GM21786 (cell line): ENCODE data around the gene DNAJC5G.
"Not testable (repeated sequence)": the region's sequence is repeated elsewhere in the genome, so short reads cannot be mapped to it uniquely, and the experiment has no call there.

Experiments
- ATAC-seq: cut with Tn5 transposase; IDR thresholded peaks from one replicate; pipeline ENCODE4 v1.9.1; 2021; ENCODE audit not compliant: unreplicated experiment

DNAJC5G gene

DNA sequence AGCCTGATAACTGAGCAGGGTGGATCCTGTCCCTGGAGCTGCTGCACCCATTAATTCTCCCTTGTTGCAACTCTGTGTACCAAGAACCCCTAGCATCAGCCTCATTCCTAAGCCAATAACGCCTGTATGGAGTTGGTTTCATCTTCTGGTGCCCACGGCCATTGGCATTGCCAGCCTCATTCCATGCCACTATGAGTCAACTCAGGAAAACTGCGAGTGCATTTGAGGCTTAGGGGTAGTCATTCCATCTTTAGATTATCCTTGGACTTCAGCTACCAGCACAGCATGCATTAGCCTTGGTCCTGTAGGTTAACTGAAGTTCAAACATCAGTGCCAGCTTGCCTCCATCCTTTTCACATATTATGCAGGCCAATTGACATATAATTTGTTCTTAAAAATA is 5.6 kb downstream of the DNAJC5G start:
- no peak for ATAC-seq

GRCh38 chr2:27281442-27281841 is 6.2 kb downstream of the DNAJC5G start:
- ATAC-seq = no peak

DNA sequence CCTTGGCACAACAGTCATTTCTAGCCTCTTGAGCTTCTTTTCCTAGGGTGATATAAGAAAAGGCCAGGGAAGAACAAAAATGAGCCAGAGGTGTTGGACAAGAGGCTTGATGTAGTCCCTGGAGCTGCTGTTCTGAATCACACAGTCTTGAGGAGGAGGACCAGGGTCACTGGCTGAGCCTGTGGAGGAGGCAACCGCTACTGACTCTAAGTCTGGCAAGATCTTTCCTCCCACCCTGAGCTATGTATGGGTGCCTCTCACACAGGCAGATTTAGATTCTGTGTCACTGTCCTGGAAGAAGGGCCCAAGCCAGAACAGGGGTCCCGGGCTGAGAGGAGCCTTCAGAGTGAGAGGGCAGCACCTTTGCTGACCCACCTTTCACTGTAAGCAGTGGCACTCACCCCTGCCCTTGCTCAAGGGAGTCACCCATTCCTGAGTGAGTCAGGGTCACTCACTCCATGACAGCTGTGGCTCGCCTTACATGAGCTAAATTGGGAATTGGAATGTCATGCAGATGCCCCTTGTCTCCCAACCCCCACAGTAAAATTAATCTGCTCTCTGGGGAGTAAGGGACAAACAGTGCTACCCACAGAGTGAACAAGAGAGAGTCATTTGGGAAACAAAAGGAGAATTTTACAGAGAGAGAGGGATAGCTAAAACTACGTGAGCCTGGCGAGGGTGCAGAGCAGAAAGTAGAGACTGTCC is 6.8 kb downstream of the DNAJC5G start, which contains the start of gene TRIM54:
Gene TRIM54 (plus strand): TSS at position 575 of the 705 bp plus-strand sequence. CDS start 303 bp downstream, outside the sequence.
- no peak for ATAC-seq

DNA sequence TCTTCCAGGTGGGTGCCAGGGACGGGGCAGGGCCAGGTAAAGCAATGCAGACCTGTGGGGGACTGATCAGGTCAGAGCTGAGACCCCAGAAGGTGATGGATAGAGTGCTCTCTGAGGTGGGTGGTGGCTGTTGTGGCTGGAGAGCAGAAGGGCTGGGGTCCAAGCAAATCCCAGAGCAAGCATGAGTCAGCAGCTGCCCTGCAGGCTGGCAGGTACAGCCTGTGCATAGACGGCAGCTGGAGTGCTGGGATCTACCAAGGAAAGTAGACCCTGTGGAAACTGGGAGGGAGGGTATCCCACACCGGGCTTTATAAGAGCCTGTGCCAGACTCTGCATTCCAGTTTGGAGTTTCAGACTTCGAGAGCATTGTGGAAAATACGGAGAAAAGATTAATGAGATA is 7.7 kb downstream of the DNAJC5G start:
- ATAC-seq = no peak

- ATAC-seq = no peak
These were observed 9.8 kb downstream of the DNAJC5G start for GRCh38 chr2:27284996-27285395.

DNA sequence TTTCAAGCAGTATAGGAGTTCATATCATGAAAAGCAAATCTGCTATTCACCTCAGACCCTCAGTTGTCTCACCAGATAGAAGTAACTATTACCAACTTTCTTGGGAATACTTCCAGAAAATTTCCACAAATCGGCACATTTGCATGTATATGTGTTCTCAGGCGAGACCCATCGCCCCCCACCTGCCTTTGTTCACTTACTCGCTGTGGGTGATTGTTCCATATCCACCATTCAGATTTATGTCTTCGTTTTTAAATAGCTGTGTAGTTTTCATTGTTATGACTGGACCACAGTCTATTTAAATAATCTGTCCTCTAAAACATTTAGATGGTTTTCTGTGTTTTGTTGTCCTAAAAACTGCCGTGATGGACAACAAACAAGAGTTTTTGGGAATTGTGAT is 10.2 kb downstream of the DNAJC5G start:
- ATAC-seq = no peak

DNA sequence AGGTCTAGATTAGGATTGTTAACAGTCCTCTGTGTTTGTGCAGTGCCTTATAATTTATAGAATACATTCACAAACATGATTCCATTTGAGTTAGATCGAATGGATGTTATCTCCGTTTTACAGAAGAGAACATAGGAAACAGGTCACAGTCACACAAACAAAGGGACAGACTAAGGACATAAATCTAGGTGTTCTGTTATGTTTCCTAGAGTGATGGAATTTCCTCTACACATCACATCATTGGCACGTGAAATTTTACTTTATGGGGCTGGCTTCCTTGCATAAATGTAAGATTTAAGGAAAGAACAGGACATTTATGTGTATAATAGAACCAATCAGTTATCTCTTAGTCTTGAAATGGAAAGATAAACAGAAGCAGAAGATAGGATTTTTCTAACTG is 13.4 kb downstream of the DNAJC5G start:
- no peak for ATAC-seq

GRCh38 chr2:27290549-27290948 is 15.3 kb downstream of the DNAJC5G start:
- ATAC-seq = no peak

DNA sequence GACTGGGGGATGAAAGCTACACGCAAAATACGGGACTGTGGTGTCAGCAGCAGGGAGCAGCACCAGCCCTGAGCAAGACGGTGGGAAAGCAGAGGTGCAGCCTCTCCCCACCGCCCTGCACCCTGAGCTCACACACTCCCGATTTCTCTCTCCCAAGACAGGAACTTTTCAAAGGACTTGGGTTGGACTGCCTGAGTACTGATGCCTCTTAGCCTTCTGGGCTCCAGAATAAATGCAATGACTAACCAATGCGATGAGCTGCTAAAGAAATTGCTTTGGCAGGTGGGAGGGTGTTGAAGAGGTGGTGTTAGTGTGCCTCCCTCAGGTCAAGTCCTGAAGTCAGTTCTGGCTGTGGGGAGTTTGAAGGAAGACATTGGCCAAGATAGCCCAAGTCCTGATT is 16.6 kb downstream of the DNAJC5G start:
- no peak for ATAC-seq

- ATAC-seq = no peak
These were observed 19.7 kb downstream of the DNAJC5G start for GRCh38 chr2:27294928-27295327.

DNA sequence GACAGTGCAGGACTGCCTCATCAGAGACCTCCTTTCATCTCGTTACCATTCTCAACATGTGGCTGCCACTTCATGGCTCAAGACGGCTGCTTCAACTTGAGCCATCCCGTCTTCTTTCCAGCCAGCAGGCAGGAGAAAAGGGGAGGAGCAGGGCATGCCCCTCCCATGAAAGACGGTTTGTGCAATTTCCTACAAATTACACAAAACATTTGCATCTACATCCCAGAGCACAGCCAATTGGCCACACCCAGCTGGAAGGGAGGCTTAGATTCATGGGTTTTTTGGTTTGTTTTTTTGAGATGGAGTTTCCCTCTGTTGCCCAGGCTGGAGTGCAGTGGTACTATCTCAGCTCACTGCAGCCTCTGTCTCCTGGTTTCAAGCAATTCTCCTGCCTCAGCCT is 21.2 kb downstream of the DNAJC5G start:
- no peak for ATAC-seq

DNA sequence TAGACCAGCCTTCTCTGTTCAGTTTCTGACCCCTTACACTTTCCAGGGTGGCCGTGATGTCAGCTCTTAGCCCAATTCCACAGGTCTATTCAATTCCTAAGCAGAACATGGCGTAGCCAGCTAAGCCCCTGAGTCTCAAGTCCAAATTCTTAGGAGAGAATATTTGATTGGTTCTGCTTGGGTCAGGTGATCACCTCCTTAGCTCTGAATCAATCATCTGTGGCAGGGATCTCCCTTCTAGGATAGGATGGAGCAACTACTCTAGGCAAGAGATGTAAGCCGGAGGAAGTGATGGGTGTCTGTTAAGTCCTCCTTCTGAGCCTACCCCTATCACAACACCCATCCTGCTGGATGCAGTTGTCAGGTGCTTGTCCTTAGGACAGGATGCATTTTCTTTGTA is 22.0 kb downstream of the DNAJC5G start:
- ATAC-seq = no peak

DNA sequence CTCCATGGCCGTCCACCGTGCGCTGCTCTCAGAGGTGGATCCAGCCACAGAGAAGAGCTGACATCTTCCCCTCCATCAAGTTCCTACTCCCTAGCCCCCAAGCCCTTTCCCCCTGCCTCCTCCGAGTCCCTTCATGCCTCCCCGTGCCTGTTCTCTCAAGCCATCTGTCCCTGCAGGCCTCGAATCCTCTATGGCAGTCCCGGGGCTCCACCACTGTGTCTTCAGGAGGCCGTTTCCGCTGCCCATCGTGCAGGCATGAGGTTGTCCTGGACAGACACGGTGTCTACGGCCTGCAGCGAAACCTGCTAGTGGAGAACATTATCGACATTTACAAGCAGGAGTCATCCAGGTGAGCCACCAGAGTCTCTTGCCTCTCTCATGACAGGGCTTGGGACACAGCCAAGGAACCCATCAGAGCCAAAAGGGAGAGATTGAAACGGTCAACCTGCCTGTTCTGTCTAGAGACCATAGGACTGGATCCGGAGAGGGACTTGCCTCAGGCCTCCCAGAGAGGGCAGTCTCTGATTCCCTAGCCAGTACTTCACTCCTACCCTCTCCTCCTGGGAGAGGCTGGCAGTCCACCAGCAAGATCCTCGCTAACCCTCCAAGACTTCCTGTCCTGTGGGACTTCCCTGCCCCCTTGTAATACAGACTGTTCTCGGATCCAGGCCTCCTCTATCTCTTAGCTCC is 23.3 kb downstream of the DNAJC5G start:
- no peak for ATAC-seq

DNA sequence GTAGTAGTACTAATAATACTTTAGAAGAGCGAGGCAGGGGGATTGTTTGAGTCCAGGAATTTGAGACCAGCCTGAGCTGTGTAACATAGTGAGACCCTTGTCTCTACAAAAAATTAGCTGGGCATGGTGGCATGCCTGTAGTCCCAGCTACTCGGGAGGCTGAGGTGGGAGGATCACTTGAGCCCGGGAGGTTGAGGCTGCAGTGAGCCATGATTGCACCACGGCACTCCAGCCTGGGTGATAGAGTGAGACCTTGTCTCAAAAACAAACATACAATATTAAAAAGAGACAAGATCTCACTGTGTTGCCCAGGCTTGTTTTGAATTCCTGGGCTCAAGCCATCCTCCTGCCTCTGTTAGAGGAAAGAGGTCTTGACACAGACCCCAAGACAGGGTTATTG is 25.4 kb downstream of the DNAJC5G start:
- not testable (repeated sequence) for ATAC-seq

DNA sequence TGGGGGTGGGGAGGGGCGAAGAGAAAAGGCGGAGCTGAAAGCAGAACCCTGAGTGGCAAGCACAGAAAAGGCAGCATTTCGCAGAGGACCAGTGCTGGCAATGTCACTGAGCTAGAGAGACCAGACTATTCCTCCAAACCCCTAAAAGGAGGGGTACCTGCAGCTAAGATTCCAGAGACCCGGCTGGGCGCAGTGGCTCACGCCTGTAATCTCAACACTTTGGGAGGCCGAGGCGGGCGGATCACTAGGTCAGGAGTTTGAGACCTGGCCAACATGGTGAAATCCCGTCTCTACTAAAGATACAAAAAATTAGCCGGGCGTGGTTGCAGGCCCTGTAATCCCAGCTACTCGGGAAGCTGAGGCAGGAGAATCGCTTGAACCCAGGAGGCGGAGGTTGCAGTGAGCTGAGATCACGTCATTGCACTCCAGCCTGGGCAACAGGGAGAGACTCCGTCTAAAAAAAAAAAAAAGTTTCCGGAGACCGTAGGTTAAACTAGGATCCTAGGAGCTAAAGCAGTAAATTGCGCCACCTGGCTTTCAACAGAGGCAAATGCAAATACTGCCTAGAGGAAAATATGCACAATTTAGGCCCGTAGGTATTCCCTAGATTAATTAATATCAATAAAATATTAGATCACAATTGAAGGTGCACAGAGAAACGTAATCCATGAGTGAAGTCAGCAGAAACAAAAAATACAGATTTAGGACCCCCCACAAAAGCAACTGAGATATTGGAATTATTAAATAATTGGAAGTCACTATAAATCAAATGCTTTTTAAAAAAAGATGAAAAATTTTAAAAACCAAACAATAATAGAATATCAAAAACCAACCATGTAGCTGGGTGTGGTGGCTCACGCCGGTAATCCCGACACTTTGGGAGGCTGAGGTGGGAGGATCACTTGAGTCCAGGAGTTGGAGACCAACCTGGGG is 28.1 kb downstream of the DNAJC5G start:
- no peak for ATAC-seq

- ATAC-seq = no peak
These were observed 29.4 kb downstream of the DNAJC5G start for GRCh38 chr2:27304488-27305240.

- no peak for ATAC-seq
These were observed 30.3 kb downstream of the DNAJC5G start for GRCh38 chr2:27305516-27305915.

DNA sequence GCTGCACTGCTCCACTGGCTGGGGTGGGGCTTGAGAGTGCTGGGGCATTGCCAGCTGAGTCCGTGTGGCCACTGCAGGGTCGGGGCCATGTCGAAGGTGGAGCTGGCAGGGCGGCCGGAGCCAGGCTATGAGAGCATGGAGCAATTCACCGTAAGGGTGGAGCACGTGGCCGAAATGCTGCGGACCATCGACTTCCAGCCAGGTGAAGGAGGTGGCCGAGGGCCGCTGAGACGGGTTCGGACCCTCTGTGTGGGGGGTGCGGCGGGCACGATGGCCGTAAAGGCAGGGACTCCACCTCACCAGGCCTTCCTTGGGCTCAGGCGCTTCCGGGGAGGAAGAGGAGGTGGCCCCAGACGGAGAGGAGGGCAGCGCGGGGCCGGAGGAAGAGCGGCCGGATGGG is 30.9 kb downstream of the DNAJC5G start:
- ATAC-seq = no peak

- no peak for ATAC-seq
These were observed 31.5 kb downstream of the DNAJC5G start for GRCh38 chr2:27306573-27307286.

DNA sequence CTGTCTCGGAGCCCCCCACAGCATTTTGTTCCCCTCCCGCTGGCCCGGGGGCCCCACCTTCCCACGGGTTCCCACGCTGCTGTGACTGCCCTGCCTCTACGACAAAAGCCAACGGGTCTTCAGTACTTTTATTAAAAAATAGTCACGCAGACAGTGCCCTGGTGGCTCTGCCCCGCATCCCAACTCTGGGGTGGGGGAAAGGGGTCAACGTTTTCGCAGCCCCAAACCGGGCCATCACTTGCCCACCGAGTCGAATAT is 32.0 kb downstream of the DNAJC5G start:
- no peak for ATAC-seq
